ENCODE measurements around the gene LRMDA. TPM values are rescaled to one million over a fixed set of nuclear protein-coding genes. Genes with fewer than 3 reads are reported as not detected.

Gene LRMDA
- total and polyA plus RNA-seq, 2 of the 13 experiments (the other 11 are each of a cell fraction or from before 2014, with no cell fraction given): 13.4 to 22.0 TPM

GRCh38 chr10:76336213-76336963 lies 905.0 kb downstream of the LRMDA start (continued):
- TF ChIP-seq, protein P1, sequence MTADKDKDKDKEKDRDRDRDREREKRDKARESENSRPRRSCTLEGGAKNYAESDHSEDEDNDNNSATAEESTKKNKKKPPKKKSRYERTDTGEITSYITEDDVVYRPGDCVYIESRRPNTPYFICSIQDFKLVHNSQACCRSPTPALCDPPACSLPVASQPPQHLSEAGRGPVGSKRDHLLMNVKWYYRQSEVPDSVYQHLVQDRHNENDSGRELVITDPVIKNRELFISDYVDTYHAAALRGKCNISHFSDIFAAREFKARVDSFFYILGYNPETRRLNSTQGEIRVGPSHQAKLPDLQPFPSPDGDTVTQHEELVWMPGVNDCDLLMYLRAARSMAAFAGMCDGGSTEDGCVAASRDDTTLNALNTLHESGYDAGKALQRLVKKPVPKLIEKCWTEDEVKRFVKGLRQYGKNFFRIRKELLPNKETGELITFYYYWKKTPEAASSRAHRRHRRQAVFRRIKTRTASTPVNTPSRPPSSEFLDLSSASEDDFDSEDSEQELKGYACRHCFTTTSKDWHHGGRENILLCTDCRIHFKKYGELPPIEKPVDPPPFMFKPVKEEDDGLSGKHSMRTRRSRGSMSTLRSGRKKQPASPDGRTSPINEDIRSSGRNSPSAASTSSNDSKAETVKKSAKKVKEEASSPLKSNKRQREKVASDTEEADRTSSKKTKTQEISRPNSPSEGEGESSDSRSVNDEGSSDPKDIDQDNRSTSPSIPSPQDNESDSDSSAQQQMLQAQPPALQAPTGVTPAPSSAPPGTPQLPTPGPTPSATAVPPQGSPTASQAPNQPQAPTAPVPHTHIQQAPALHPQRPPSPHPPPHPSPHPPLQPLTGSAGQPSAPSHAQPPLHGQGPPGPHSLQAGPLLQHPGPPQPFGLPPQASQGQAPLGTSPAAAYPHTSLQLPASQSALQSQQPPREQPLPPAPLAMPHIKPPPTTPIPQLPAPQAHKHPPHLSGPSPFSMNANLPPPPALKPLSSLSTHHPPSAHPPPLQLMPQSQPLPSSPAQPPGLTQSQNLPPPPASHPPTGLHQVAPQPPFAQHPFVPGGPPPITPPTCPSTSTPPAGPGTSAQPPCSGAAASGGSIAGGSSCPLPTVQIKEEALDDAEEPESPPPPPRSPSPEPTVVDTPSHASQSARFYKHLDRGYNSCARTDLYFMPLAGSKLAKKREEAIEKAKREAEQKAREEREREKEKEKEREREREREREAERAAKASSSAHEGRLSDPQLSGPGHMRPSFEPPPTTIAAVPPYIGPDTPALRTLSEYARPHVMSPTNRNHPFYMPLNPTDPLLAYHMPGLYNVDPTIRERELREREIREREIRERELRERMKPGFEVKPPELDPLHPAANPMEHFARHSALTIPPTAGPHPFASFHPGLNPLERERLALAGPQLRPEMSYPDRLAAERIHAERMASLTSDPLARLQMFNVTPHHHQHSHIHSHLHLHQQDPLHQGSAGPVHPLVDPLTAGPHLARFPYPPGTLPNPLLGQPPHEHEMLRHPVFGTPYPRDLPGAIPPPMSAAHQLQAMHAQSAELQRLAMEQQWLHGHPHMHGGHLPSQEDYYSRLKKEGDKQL (CRISPR knock-in tag; IDR thresholded peaks at IDR 0.05; ENCODE audit: low read depth): no peak
- no peak for TF ChIP-seq NCOA1 (CRISPR knock-in tag; IDR thresholded peaks at IDR 0.05)
- TF ChIP-seq CTCF (CRISPR knock-in tag; IDR thresholded peaks at IDR 0.05): no peak
- peak; percentile 58 for TF ChIP-seq POGZ (CRISPR knock-in tag; IDR thresholded peaks at IDR 0.05)
- TF ChIP-seq RFXAP (CRISPR knock-in tag; IDR thresholded peaks at IDR 0.05; ENCODE audit: borderline replicate concordance): no peak
- TF ChIP-seq, protein P2, sequence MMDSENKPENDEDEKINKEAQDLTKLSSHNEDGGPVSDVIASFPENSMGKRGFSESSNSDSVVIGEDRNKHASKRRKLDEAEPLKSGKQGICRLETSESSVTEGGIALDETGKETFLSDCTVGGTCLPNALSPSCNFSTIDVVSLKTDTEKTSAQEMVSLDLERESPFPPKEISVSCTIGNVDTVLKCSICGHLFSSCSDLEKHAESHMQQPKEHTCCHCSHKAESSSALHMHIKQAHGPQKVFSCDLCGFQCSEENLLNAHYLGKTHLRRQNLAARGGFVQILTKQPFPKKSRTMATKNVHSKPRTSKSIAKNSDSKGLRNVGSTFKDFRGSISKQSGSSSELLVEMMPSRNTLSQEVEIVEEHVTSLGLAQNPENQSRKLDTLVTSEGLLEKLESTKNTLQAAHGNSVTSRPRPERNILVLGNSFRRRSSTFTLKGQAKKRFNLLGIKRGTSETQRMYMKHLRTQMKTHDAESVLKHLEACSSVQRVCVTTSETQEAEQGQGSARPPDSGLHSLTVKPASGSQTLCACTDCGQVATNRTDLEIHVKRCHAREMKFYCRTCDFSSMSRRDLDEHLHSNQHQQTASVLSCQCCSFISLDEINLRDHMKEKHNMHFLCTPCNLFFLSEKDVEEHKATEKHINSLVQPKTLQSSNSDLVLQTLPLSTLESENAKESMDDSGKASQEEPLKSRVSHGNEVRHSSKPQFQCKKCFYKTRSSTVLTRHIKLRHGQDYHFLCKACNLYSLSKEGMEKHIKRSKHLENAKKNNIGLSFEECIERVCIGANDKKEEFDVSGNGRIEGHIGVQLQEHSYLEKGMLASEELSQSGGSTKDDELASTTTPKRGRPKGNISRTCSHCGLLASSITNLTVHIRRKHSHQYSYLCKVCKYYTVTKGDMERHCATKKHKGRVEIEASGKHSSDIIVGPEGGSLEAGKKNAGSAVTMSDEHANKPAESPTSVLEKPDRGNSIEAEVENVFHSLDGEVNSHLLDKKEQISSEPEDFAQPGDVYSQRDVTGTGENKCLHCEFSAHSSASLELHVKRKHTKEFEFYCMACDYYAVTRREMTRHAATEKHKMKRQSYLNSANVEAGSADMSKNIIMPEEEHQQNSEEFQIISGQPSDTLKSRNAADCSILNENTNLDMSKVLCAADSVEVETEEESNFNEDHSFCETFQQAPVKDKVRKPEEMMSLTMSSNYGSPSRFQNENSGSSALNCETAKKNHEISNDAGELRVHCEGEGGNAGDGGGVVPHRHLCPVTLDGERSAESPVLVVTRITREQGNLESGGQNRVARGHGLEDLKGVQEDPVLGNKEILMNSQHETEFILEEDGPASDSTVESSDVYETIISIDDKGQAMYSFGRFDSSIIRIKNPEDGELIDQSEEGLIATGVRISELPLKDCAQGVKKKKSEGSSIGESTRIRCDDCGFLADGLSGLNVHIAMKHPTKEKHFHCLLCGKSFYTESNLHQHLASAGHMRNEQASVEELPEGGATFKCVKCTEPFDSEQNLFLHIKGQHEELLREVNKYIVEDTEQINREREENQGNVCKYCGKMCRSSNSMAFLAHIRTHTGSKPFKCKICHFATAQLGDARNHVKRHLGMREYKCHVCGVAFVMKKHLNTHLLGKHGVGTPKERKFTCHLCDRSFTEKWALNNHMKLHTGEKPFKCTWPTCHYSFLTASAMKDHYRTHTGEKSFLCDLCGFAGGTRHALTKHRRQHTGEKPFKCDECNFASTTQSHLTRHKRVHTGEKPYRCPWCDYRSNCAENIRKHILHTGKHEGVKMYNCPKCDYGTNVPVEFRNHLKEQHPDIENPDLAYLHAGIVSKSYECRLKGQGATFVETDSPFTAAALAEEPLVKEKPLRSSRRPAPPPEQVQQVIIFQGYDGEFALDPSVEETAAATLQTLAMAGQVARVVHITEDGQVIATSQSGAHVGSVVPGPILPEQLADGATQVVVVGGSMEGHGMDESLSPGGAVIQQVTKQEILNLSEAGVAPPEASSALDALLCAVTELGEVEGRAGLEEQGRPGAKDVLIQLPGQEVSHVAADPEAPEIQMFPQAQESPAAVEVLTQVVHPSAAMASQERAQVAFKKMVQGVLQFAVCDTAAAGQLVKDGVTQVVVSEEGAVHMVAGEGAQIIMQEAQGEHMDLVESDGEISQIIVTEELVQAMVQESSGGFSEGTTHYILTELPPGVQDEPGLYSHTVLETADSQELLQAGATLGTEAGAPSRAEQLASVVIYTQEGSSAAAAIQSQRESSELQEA (CRISPR knock-in tag; IDR thresholded peaks at IDR 0.05; ENCODE audit: not compliant biosample characterization): no peak
- TF ChIP-seq ONECUT2 (CRISPR knock-in tag; IDR thresholded peaks at IDR 0.05): no peak
- TF ChIP-seq MTF1 (CRISPR knock-in tag; IDR thresholded peaks at IDR 0.05): no peak
- TF ChIP-seq IRF9 (CRISPR knock-in tag; IDR thresholded peaks at IDR 0.05; ENCODE audit: borderline replicate concordance): no peak
- TF ChIP-seq ZNF563 (CRISPR knock-in tag; IDR thresholded peaks at IDR 0.05): no peak

Data from HepG2 (cell line).